ENCODE data around the gene OBP2A.

DNA sequence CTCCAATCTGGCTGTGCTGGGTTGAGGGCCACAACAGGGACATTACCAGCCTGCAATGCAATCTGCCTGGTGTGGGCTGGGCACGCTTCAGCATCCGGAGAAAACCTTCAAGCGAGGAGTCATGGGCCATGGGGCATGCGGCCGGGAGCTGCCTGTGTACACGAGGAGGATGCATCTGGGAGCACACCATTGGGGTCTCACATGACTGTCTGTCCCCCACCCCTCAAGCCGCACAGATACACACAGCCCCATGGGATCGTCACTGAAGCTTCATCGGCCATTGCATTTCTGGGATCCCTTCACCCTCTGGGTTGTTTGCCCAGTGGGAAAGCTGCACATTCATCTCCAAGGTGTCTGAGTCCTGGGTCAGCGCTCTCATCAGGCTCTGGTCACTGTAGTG lies 14.8 kb upstream of the OBP2A start:
- TF ChIP-seq EZH2 (IDR thresholded peaks at IDR 0.05; ENCODE audit: low read depth, low read length, severe bottlenecking): no peak
- TF ChIP-seq EP300 (IDR thresholded peaks at IDR 0.05; ENCODE audit: borderline replicate concordance in 1 of 2, low read depth in 2 of 2, low read length in 2 of 2): no peak
- no peak for TF ChIP-seq CTCF (IDR thresholded peaks at IDR 0.05; ENCODE audit: control extremely low read depth in 1 of 3, insufficient read depth in 1 of 3, low read depth in 1 of 3, low read length in 3 of 3)
- TF ChIP-seq SIN3A (conservative IDR thresholded peaks at IDR 0.05 in 1 of 2, IDR thresholded peaks at IDR 0.05 in 1 of 2; ENCODE audit: low read depth in 1 of 2, low read length in 2 of 2): no peak
- TF ChIP-seq NRF1 (IDR thresholded peaks at IDR 0.05; ENCODE audit: low read depth, low read length): no peak
- TF ChIP-seq TCF12 (IDR thresholded peaks at IDR 0.05; ENCODE audit: low read depth, low read length): no peak
- TF ChIP-seq SUZ12 (IDR thresholded peaks at IDR 0.05; ENCODE audit: low read length): no peak
- no peak for TF ChIP-seq HDAC2 (IDR thresholded peaks at IDR 0.05; ENCODE audit: borderline replicate concordance in 1 of 2, low read depth in 2 of 2, low read length in 2 of 2)
- TF ChIP-seq POLR2AphosphoS5 (IDR thresholded peaks at IDR 0.05; ENCODE audit: low read depth, low read length): no peak
- no peak for TF ChIP-seq TEAD4 (IDR thresholded peaks at IDR 0.05; ENCODE audit: low read depth, low read length)
- TF ChIP-seq, protein P1, sequence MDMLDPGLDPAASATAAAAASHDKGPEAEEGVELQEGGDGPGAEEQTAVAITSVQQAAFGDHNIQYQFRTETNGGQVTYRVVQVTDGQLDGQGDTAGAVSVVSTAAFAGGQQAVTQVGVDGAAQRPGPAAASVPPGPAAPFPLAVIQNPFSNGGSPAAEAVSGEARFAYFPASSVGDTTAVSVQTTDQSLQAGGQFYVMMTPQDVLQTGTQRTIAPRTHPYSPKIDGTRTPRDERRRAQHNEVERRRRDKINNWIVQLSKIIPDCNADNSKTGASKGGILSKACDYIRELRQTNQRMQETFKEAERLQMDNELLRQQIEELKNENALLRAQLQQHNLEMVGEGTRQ (IDR thresholded peaks at IDR 0.05; ENCODE audit: low read length): no peak
- no peak for TF ChIP-seq PHF8 (conservative IDR thresholded peaks at IDR 0.05; ENCODE audit: low read depth, low read length)

All from H1 (cell line).